ENCODE results near the gene FILIP1L.

Gene FILIP1L

DNA sequence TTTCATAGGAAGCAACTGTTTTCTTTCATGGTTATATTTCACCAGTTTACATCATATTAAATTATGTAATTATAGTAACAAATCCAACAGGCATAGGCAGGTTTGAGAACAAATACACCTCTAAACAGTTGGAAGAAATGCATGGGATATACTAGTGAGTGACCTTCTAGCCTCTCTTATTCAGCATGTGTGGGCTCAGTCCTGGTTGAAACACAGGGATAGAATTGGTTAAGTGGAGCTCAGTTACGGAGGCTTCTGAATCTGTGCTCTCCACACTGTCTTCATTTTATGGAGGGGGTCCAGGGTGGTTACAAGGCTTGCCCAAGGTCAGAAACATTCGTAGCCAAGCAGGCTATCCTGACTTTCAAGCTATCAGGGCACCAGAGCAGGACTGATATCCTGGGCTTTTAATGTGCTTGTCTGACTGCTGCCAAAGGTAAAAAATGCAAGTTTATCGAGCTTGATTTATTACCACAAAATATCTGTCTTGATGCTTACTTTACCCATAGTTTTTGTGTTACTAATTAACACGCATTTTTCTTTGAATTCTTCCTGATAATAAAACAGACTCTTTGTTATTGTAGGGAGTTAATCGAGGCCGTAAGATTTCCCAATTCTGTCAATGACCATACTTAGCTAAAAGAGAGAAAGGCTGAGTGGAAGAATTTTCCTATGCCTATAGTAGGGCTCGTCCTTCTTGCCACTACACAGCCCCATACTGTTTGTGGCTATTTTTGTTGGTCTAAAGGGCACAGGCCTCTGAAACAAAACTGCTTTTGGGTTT is 89.6 kb downstream of the FILIP1L start:
- H3K27me3 ChIP-seq (ENCODE audit: control insufficient read depth, insufficient read depth, low read length) = no peaks in the 10 kb centered on the region
- no peaks in the 10 kb centered on the region for H3K4me1 ChIP-seq (ENCODE audit: control insufficient read depth, insufficient read depth, low read length)
- H3K36me3 ChIP-seq (ENCODE audit: control insufficient read depth, insufficient read depth, low read length) = no peaks in the 10 kb centered on the region
- H3K4me3 ChIP-seq (ENCODE audit: low read depth, low read length) = no peak overlapping the region
- H3K27ac ChIP-seq (ENCODE audit: low read depth, low read length) = no peak overlapping the region
- no peak overlapping the region for H3K9ac ChIP-seq (ENCODE audit: low read length)
- no peaks in the 10 kb centered on the region for H3K9me3 ChIP-seq (ENCODE audit: control insufficient read depth, insufficient read depth, low read depth, low read length)

DNA sequence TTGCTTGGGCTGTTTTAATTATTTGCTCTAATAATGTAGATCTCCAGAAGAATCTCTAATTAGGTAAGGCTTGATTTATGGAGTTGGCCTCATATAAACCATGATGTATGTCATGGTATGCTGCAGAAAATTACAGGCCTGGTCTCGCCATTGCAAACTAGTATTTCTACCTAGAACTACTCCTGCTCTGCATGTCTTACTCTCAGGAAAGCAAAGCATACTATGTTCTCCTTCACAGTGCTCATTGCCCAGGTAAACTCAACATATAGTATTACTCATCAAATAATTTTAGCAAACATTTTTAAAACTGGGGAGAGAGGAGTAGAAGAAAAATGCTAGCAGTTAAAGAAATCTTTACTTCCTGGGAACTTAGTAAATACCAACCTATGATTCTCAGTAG is 90.7 kb downstream of the FILIP1L start:
- Histone ChIP-seq H3K9me3 (ENCODE audit: control insufficient read depth, insufficient read depth, low read depth, low read length) (no peaks in the 10 kb centered on the region), H3K9ac (ENCODE audit: low read length) (no peak overlapping the region), H3K4me3 (ENCODE audit: low read depth, low read length) (no peak overlapping the region), H3K36me3 (ENCODE audit: control insufficient read depth, insufficient read depth, low read length) (no peaks in the 10 kb centered on the region), H3K4me1 (ENCODE audit: control insufficient read depth, insufficient read depth, low read length) (no peaks in the 10 kb centered on the region), H3K27me3 (ENCODE audit: control insufficient read depth, insufficient read depth, low read length) (no peaks in the 10 kb centered on the region), H3K27ac (ENCODE audit: low read depth, low read length) (no peak overlapping the region)

DNA sequence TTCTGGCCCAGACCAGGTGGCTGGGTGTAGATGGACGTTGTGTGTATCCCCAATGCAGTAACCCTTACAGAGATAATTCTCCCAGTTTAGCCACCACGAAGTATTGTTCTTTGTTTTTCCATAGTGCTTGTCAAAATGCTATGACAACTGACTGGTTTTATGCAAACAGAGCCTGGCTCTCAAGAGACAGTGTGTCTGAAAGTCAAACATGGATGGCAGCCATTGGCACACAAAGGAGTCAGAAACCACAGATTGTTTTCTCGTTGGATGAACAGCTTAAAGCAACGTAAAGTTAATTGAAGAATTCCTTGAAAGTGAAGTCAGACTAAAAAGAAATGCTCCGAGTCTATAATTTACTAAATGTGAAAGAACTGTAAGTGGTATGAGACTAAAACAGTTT is 91.2 kb downstream of the FILIP1L start:
- H3K4me1 ChIP-seq (ENCODE audit: control insufficient read depth, insufficient read depth, low read length) = no peaks in the 10 kb centered on the region
- H3K9ac ChIP-seq (ENCODE audit: low read length) = no peak overlapping the region
- H3K27me3 ChIP-seq (ENCODE audit: control insufficient read depth, insufficient read depth, low read length) = no peaks in the 10 kb centered on the region
- H3K36me3 ChIP-seq (ENCODE audit: control insufficient read depth, insufficient read depth, low read length) = no peaks in the 10 kb centered on the region
- H3K4me3 ChIP-seq (ENCODE audit: low read depth, low read length) = no peak overlapping the region
- no peaks in the 10 kb centered on the region for H3K9me3 ChIP-seq (ENCODE audit: control insufficient read depth, insufficient read depth, low read depth, low read length)
- H3K27ac ChIP-seq (ENCODE audit: low read depth, low read length) = no peak overlapping the region

DNA sequence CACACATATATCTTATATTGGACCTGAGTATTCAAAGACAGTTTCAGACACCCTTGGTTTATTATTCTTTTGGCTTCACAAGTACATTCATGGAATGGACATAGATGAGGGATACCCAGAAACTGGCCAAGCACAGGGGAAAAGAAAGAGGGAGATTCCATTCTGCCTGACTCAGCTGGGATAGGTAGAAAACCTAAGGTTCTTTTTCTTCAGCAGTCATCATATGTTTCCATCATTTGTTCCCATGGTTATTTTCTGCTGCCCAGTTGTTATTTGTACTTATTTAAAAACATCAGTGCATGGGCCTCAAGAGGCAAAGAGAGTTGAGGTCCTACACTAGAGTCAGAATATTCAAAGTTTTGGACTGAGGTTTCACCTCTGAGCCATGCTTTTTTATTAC is 91.8 kb downstream of the FILIP1L start:
- Histone ChIP-seq H3K36me3 (ENCODE audit: control insufficient read depth, insufficient read depth, low read length) (no peaks in the 10 kb centered on the region), H3K9me3 (ENCODE audit: control insufficient read depth, insufficient read depth, low read depth, low read length) (no peaks in the 10 kb centered on the region), H3K4me3 (ENCODE audit: low read depth, low read length) (no peak overlapping the region), H3K27ac (ENCODE audit: low read depth, low read length) (no peak overlapping the region), H3K9ac (ENCODE audit: low read length) (no peak overlapping the region), H3K27me3 (ENCODE audit: control insufficient read depth, insufficient read depth, low read length) (no peaks in the 10 kb centered on the region), H3K4me1 (ENCODE audit: control insufficient read depth, insufficient read depth, low read length) (no peaks in the 10 kb centered on the region)

DNA sequence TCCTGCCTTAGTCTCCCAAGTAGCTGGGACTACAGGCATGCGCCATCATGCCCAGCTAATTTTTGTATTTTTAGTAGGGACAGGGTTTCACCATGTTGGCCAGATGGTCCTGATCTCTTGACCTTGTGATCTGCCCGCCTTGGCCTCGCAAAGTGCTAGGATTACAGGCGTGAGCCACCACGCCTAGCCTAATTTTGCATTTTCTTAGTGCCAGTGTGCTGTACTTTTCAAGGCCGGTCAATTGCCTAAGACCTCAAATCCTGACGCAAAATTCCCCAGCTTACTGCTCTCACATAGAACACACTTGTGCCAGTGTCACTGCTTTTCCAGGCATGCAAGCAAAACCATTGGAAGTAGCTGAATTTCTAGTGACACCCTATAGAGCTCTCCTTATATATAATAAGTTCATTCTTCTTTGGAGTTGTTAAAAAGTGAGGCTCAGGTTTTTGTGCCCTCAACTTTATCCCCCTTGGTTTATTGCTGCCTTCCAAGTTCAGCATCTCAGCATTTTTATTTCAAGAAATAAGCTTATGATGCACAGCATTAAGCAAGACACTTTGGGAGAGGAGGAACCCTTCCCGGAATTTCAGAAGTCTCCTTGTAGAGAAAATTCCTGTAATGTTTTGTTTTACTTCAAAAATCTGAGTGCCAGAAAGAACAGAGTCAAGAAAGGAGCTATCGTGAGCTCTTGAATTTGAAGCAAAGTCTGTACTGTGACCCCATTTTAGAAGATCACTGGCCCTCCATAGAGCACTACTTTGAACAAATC is 93.2 kb downstream of the FILIP1L start:
- H3K9ac ChIP-seq (ENCODE audit: low read length) = no peak overlapping the region
- H3K27ac ChIP-seq (ENCODE audit: low read depth, low read length) = no peak overlapping the region
- peaks cover 4% of the 10 kb centered on the region; the same call in 1 of the 2 replicates for H3K4me1 ChIP-seq (ENCODE audit: control insufficient read depth, insufficient read depth, low read length)
- H3K9me3 ChIP-seq (ENCODE audit: control insufficient read depth, insufficient read depth, low read depth, low read length) = no peaks in the 10 kb centered on the region
- no peaks in the 10 kb centered on the region for H3K27me3 ChIP-seq (ENCODE audit: control insufficient read depth, insufficient read depth, low read length)
- H3K36me3 ChIP-seq (ENCODE audit: control insufficient read depth, insufficient read depth, low read length) = no peaks in the 10 kb centered on the region
- H3K4me3 ChIP-seq (ENCODE audit: low read depth, low read length) = no peak overlapping the region

DNA sequence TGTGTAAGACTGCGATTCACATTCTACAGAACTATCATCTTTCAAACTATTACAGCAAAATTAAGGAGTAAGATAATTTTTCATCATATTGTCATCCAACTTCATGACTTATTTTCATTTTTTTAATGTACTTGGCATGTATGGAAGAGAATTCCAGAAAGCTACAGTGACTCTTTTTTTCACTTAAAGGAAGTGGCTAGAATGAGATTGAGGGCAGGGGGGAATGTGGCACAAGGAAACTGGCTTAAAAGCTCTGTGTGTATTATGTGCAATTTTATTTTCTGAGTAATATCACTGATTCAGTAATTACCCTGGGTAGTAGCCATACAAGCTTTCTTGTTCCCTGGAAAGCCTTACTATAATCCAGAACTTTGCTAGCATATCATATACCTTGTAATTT is 94.6 kb downstream of the FILIP1L start:
- no peaks in the 10 kb centered on the region for H3K36me3 ChIP-seq (ENCODE audit: control insufficient read depth, insufficient read depth, low read length)
- H3K27ac ChIP-seq (ENCODE audit: low read depth, low read length) = no peak overlapping the region
- peaks cover 10% of the 10 kb centered on the region; the same call in 1 of the 2 replicates for H3K4me1 ChIP-seq (ENCODE audit: control insufficient read depth, insufficient read depth, low read length)
- no peak overlapping the region for H3K4me3 ChIP-seq (ENCODE audit: low read depth, low read length)
- no peaks in the 10 kb centered on the region for H3K9me3 ChIP-seq (ENCODE audit: control insufficient read depth, insufficient read depth, low read depth, low read length)
- H3K9ac ChIP-seq (ENCODE audit: low read length) = no peak overlapping the region
- H3K27me3 ChIP-seq (ENCODE audit: control insufficient read depth, insufficient read depth, low read length) = no peaks in the 10 kb centered on the region

DNA sequence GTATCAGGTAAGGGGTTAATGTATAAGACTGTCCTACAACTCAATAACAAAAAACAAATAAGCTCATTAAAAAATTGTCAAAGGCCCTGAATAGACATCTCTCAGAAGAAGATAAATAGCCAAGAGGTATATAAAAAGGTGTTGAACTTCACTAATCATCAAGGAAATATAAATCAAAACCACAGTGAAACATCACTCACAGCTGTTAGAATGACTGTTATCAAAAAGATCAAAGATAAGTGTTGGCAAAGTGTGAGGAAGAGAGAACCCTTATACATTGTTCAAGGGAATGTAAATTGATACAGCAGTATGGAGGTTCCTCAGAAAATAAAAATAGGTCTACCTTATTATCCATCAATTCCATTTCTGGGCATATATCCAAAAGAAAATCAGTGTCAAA is 95.5 kb downstream of the FILIP1L start:
- Histone ChIP-seq H3K27me3 (ENCODE audit: control insufficient read depth, insufficient read depth, low read length) (no peaks in the 10 kb centered on the region), H3K27ac (ENCODE audit: low read depth, low read length) (no peak overlapping the region), H3K36me3 (ENCODE audit: control insufficient read depth, insufficient read depth, low read length) (no peaks in the 10 kb centered on the region), H3K9me3 (ENCODE audit: control insufficient read depth, insufficient read depth, low read depth, low read length) (no peaks in the 10 kb centered on the region), H3K9ac (ENCODE audit: low read length) (no peak overlapping the region), H3K4me3 (ENCODE audit: low read depth, low read length) (no peak overlapping the region), H3K4me1 (ENCODE audit: control insufficient read depth, insufficient read depth, low read length) (peaks cover 10% of the 10 kb centered on the region; the same call in 1 of the 2 replicates)

DNA sequence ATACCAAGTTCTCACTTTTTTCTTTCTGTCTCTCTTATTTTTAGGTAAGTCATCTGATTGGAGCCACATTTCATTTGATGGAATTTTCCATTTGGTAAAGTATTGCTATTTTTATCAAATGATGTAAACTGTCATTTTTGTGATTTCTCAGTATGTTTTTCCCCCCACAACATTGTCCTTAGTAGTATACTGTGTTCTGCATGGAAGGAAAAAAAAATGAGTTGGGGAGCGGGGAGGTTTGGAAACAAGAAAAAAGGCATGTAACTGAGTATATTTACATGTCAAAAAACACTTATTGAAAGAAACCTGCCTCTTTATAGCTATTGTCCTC is 104.2 kb downstream of the FILIP1L start:
- H3K4me3 ChIP-seq (ENCODE audit: low read depth, low read length) = no peak overlapping the region
- no peaks in the 10 kb centered on the region for H3K27me3 ChIP-seq (ENCODE audit: control insufficient read depth, insufficient read depth, low read length)
- H3K4me1 ChIP-seq (ENCODE audit: control insufficient read depth, insufficient read depth, low read length) = peaks cover 14% of the 10 kb centered on the region
- H3K9ac ChIP-seq (ENCODE audit: low read length) = no peak overlapping the region
- H3K27ac ChIP-seq (ENCODE audit: low read depth, low read length) = no peak overlapping the region
- no peaks in the 10 kb centered on the region for H3K9me3 ChIP-seq (ENCODE audit: control insufficient read depth, insufficient read depth, low read depth, low read length)
- no peaks in the 10 kb centered on the region for H3K36me3 ChIP-seq (ENCODE audit: control insufficient read depth, insufficient read depth, low read length)

DNA sequence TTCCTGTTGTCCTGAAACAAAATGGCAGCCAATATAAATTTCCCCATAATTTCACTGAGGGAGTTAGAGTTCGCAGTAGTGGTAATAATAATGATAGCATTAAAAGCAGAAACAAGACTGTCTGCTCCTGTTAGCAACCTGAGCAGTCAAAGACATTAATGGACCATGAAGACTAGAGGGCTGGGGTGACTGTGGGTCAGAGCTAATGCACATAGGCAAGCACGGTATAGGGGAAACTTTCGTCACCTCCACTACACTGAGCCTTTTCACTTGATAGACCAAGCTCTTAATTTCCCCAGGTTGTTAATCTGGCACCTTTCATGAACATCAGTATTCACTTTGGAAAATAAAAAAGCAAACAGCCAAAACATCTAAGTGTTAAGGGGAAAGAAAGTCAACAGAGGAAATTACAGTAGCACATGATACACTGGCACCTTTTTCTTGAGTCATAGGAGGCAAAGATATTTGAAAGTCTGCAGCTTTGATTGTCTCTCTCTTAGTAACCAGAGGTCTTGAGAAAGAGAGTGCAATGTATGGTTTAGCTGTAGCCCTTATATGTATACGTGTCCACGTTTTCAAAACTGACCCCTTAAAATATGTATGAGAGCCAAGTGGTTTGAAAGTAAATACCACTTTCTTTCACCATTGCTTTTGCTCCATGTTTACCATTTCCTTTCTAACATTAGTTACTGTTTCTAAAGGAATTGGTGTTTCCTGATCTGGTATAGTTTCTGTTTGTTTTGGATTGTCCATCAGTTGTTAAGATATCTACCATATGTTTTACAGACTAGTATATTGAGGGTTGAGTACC is 104.8 kb downstream of the FILIP1L start:
- peaks cover 14% of the 10 kb centered on the region for H3K4me1 ChIP-seq (ENCODE audit: control insufficient read depth, insufficient read depth, low read length)
- no peak overlapping the region for H3K4me3 ChIP-seq (ENCODE audit: low read depth, low read length)
- no peak overlapping the region for H3K27ac ChIP-seq (ENCODE audit: low read depth, low read length)

DNA sequence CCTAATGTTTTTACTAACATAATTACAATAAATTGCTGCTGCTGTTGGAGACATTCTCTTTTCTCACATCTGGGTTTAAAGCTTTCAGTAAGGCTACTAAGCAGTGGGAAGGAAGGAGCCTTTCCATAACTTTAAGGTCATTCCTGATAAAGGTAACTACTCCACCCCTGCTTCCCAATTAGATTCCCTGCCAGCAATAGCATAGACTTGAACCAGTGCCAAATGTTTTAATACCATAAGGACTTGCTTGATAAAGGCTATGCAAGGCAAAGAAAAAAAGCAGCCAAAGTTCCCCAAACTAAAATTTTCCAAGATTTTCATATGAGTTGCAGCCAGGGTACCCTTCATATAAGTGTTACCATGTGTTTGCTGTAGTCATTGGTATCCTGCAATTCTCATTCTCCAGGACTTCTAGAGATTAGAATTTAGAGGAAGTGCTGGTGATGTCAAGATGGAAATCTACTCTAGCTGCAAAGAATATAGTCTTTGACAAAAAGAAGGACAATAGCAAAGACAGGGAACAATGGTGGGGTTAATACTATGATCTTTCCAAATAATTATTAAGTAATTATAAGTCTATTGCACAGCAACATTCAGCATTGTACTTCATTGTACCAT is 106.1 kb downstream of the FILIP1L start:
- H3K4me1 ChIP-seq (ENCODE audit: control insufficient read depth, insufficient read depth, low read length) = peaks cover 14% of the 10 kb centered on the region
- H3K36me3 ChIP-seq (ENCODE audit: control insufficient read depth, insufficient read depth, low read length) = no peaks in the 10 kb centered on the region
- no peak overlapping the region for H3K9ac ChIP-seq (ENCODE audit: low read length)
- no peaks in the 10 kb centered on the region for H3K9me3 ChIP-seq (ENCODE audit: control insufficient read depth, insufficient read depth, low read depth, low read length)
- H3K27me3 ChIP-seq (ENCODE audit: control insufficient read depth, insufficient read depth, low read length) = no peaks in the 10 kb centered on the region
- no peak overlapping the region for H3K4me3 ChIP-seq (ENCODE audit: low read depth, low read length)
- no peak overlapping the region for H3K27ac ChIP-seq (ENCODE audit: low read depth, low read length)

More for the DNA sequence above, 104.8 kb downstream of the FILIP1L start:
- Histone ChIP-seq H3K27me3 (ENCODE audit: control insufficient read depth, insufficient read depth, low read length) (no peaks in the 10 kb centered on the region), H3K9me3 (ENCODE audit: control insufficient read depth, insufficient read depth, low read depth, low read length) (no peaks in the 10 kb centered on the region), H3K9ac (ENCODE audit: low read length) (no peak overlapping the region), H3K36me3 (ENCODE audit: control insufficient read depth, insufficient read depth, low read length) (no peaks in the 10 kb centered on the region)

All from HUES6 (cell line).